K562 (cell line): ENCODE data around the gene ACP5. TPM values are rescaled to one million over a fixed set of nuclear protein-coding genes. Genes with fewer than 3 reads are reported as not detected.

ENCODE experiments used
- ATF1 ChIP-seq, 2 experiments: fragments of 450-650 bp in 1 of 2; IDR thresholded peaks; 2 replicates each; pipeline ENCODE4 v1.6.1; 2016; ENCODE audit warnings: missing compliant biosample characterization in 1 of 2, missing genetic modification characterization in 1 of 2
- L3MBTL2 ChIP-seq: fragments of 450-650 bp; IDR thresholded peaks from 2 replicates; pipeline ENCODE4 v1.6.1; 2016; ENCODE audit warnings: mild to moderate bottlenecking, moderate library complexity
- MAFK ChIP-seq: IDR thresholded peaks from 2 replicates; pipeline ENCODE4 v1.6.1; 2011; ENCODE audit warnings: low read length, improper control_type of control experiment
- MLLT1 ChIP-seq, 2 experiments: fragments of 450-650 bp; IDR thresholded peaks; 2 replicates each; pipeline ENCODE4 v1.6.1; 2016
- MYBL2 ChIP-seq, 2 experiments: fragments of 450-650 bp in 1 of 2; sonication (generic) in 1 of 2; formaldehyde crosslinking in 1 of 2; IDR thresholded peaks; 2 replicates each; pipeline versions ENCODE4 v1.6.1 to v1.8.1; 2017 to 2022; ENCODE audit warnings: borderline replicate concordance in 1 of 2, inconsistent platforms in 1 of 2, low read depth in 1 of 2, mild to moderate bottlenecking in 1 of 2, missing genetic modification reagents in 1 of 2, moderate library complexity in 1 of 2
- NBN ChIP-seq: fragments of 450-650 bp; IDR thresholded peaks from 2 replicates; pipeline ENCODE4 v1.6.1; 2016; ENCODE audit warnings: low read depth, mild to moderate bottlenecking
- PHB ChIP-seq: fragments of 250-450 bp; sonication (Bioruptor Pico); IDR thresholded peaks from 2 replicates; pipeline ENCODE4 v1.5.0; 2021
- PHB2 ChIP-seq: fragments of 450-650 bp; IDR thresholded peaks from 2 replicates; pipeline ENCODE4 v1.6.1; 2017; ENCODE audit warnings: low read depth
- RCOR1 ChIP-seq, 2 experiments: IDR thresholded peaks; 2 replicates each; pipeline ENCODE4 v1.6.1; 2012; ENCODE audit warnings: low read depth in 2 of 2, low read length in 2 of 2, borderline replicate concordance in 1 of 2, improper control_type of control experiment in 1 of 2
- RFX5 ChIP-seq: IDR thresholded peaks from 2 replicates; pipeline ENCODE4 v1.6.1; 2011; ENCODE audit warnings: low read depth, mild to moderate bottlenecking, improper control_type of control experiment, low read length
- SAFB ChIP-seq: fragments of 200-400 bp; formaldehyde crosslinking; IDR thresholded peaks from 2 replicates; pipeline ENCODE4 v1.6.1; 2017; ENCODE audit warnings: low read depth, low read length, borderline replicate concordance
- SMARCB1 ChIP-seq: IDR thresholded peaks from 2 replicates; pipeline ENCODE4 v1.6.1; 2011; ENCODE audit warnings: improper control_type of control experiment, low read depth; ENCODE audit not compliant: insufficient read length
- TARDBP ChIP-seq: fragments of 450-650 bp; IDR thresholded peaks from 2 replicates; pipeline ENCODE4 v1.6.1; 2016
- USF1 ChIP-seq: sonication (generic); formaldehyde crosslinking; IDR thresholded peaks from 2 replicates; pipeline ENCODE4 v1.9.0; 2022; ENCODE audit warnings: mild to moderate bottlenecking, missing genetic modification reagents
- ZNF133 ChIP-seq: fragments of 250-450 bp; sonication (Bioruptor Pico); IDR thresholded peaks from 2 replicates; pipeline ENCODE4 v1.4.0; 2020; ENCODE audit warnings: mild to moderate bottlenecking
- ZNF134 ChIP-seq: fragments of 250-450 bp; sonication (Bioruptor Pico); conservative IDR thresholded peaks from 2 replicates; pipeline ENCODE4 v1.4.0; 2020
- ZNF347 ChIP-seq: fragments of 450-650 bp; formaldehyde crosslinking; IDR thresholded peaks from 2 replicates; pipeline ENCODE4 v1.4.0; 2020; ENCODE audit warnings: low read depth, mild to moderate bottlenecking, moderate library complexity
- ZNF764 ChIP-seq: fragments of 250-450 bp; sonication (Bioruptor Pico); IDR thresholded peaks from 2 replicates; pipeline ENCODE4 v1.4.0; 2020; ENCODE audit warnings: low read depth, mild to moderate bottlenecking, moderate library complexity
- polyA plus RNA-seq, 8 experiments: library from polyadenylated mRNA; depleted of rRNA in 4 of 8; stranded (reverse) in 5 of 8; unstranded in 3 of 8; fragments of >200 nt; fragmentation: Nextera tagmentation in 2 of 8; fragmentation: Illumina TruSeq in 1 of 8; extraction: Ambion mirVana in 2 of 8; extraction: Trizol in 1 of 8; gene quantifications; 2 replicates each; pipeline versions ENCODE4 v1.2.1 to v1.2.3, GENCODE V29; 2011 to 2014; ENCODE audit warnings: inconsistent platforms in 1 of 8, missing spikeins in 1 of 8
- total RNA-seq, 7 experiments: library from RNA; depleted of rRNA in 6 of 7; stranded (reverse); fragments of >200 nt in 6 of 7; fragmentation: Illumina TruSeq in 2 of 7; extraction: Trizol in 2 of 7; gene quantifications; 2 replicates each; pipeline versions ENCODE4 v1.2.1 to v1.2.3, GENCODE V29; 2011 to 2021; ENCODE audit warnings: low replicate concordance in 1 of 7

Gene ACP5
- total and polyA plus RNA-seq, 9 of the 15 experiments (the other 6 are each of a cell fraction or from before 2014, with no cell fraction given) = 0.06 to 1.1 (median 0.31) TPM; not detected in 1

GRCh38 chr19:11535792-11536595 lies 41.5 kb downstream of the ACP5 start (continued):
- no peak for TF ChIP-seq USF1 (CRISPR knock-in tag)
- peak; percentile 97 for TF ChIP-seq NBN
- no peak for TF ChIP-seq ZNF764
- TF ChIP-seq MAFK = no peak
- TF ChIP-seq ZNF347 (CRISPR knock-in tag) = no peak
- peak; percentile 72 for TF ChIP-seq L3MBTL2
- no peak for TF ChIP-seq MYBL2 (IDR thresholded peaks at IDR 0.05; ENCODE audit: low read depth)
- no peak for TF ChIP-seq MYBL2 (CRISPR knock-in tag; IDR thresholded peaks at IDR 0.05; ENCODE audit: borderline replicate concordance)
- TF ChIP-seq RCOR1 (IDR thresholded peaks at IDR 0.05; ENCODE audit: borderline replicate concordance in 1 of 2, low read depth in 2 of 2, low read length in 2 of 2) = peak; percentile 65 to 96; a peak in 2 of 4 replicates
- no peak for TF ChIP-seq SAFB
- peak; percentile 16 to 46; a peak in 2 of 4 replicates for TF ChIP-seq MLLT1 (IDR thresholded peaks at IDR 0.05)
- TF ChIP-seq ATF1 (CRISPR knock-in tag; IDR thresholded peaks at IDR 0.05) = peak; percentile 66
- TF ChIP-seq ATF1 (tag; IDR thresholded peaks at IDR 0.05) = peak; percentile 99
- no peak for TF ChIP-seq TARDBP
- peak; percentile 67; the same call in 1 of the 2 replicates for TF ChIP-seq RFX5
- no peak for TF ChIP-seq PHB2
- TF ChIP-seq ZNF134 (CRISPR knock-in tag) = no peak
- no peak for TF ChIP-seq ZNF133 (CRISPR knock-in tag)
- TF ChIP-seq PHB (CRISPR knock-in tag) = no peak
- peak; percentile 80 for TF ChIP-seq SMARCB1
